OCI-LY7 (cell line): Measurements from ENCODE around the gene STEAP3. TPM values are rescaled to one million over a fixed set of nuclear protein-coding genes. Genes with fewer than 3 reads are reported as not detected.

Experiments used
- Bru-seq: library from RNA; stranded (reverse); fragments of 400-500 nt; gene quantifications from one replicate; lab custom pipeline; 2021; lab: Mats Ljungman, UMichigan
- BruChase-seq, 2 experiments: library from RNA; stranded (reverse); fragments of 400-500 nt; gene quantifications; one replicate each; lab custom pipeline; 2021; lab: Mats Ljungman, UMichigan
- BruUV-seq: library from RNA; stranded (reverse); fragments of 400-500 nt; replicated peaks from 2 replicates; lab custom pipeline; 2021; lab: Mats Ljungman, UMichigan
- CTCF ChIA-PET: fragments of 300-600 bp; sonication (Branson Sonifier 250); formaldehyde crosslinking; loops from one replicate; lab custom pipeline; 2022; ENCODE audit warnings: antibody characterized with exemption; ENCODE audit not compliant: unreplicated experiment; lab: Charles Lee
- POLR2A ChIA-PET: fragments of 300-600 bp; sonication (Branson Sonifier 250); formaldehyde crosslinking; loops from one replicate; lab custom pipeline; 2022; ENCODE audit warnings: antibody characterized with exemption; lab: Charles Lee
- DNase-seq: peaks from one replicate; pipeline ENCODE4 v3.0.0-alpha.2; 2015; ENCODE audit warnings: low spot score
- H2AFZ ChIP-seq: fragments of 200-600 bp; sonication (generic), shearing (Covaris generic); 2 replicates; pipeline ENCODE4 v1.6.1; 2014; ENCODE audit warnings: mild to moderate bottlenecking, antibody characterized with exemption, low read length, moderate library complexity
- H3K27ac ChIP-seq: fragments of 200-600 bp; sonication (generic); 2 replicates; pipeline ENCODE4 v1.5.1; 2014; ENCODE audit warnings: mixed run types, low read depth, mild to moderate bottlenecking, moderate library complexity, low read length, inconsistent platforms; ENCODE audit not compliant: poor library complexity, severe bottlenecking
- H3K36me3 ChIP-seq: fragments of 200-600 bp; sonication (generic); 2 replicates; pipeline ENCODE4 v1.6.1; 2014; ENCODE audit warnings: mild to moderate bottlenecking, antibody characterized with exemption, low read length, moderate library complexity, mixed read lengths; ENCODE audit not compliant: insufficient read depth
- H3K4me1 ChIP-seq: fragments of 200-600 bp; sonication (generic); 2 replicates; pipeline ENCODE4 v1.5.1; 2014; ENCODE audit warnings: mild to moderate bottlenecking, low read length; ENCODE audit not compliant: insufficient read depth, poor library complexity, severe bottlenecking
- H3K4me2 ChIP-seq: fragments of 200-600 bp; sonication (generic); 2 replicates; pipeline ENCODE4 v1.6.1; 2014; ENCODE audit warnings: mild to moderate bottlenecking, low read length
- H3K4me3 ChIP-seq: fragments of 200-600 bp; sonication (generic); 2 replicates; pipeline ENCODE4 v1.5.1; 2014; ENCODE audit warnings: mild to moderate bottlenecking, low read depth, low read length; ENCODE audit not compliant: poor library complexity, severe bottlenecking
- H3K79me2 ChIP-seq: fragments of 200-600 bp; sonication (generic); 2 replicates; pipeline ENCODE4 v1.6.1; 2016; ENCODE audit warnings: low read depth, mild to moderate bottlenecking, low read length, moderate library complexity, mixed read lengths; ENCODE audit not compliant: insufficient read depth
- H3K9me2 ChIP-seq: fragments of 200-600 bp; sonication (generic); 2 replicates; pipeline ENCODE4 v1.6.1; 2016; ENCODE audit warnings: mild to moderate bottlenecking, low read length, mixed read lengths; ENCODE audit not compliant: insufficient read depth
- H3K9me3 ChIP-seq: fragments of 200-600 bp; sonication (generic); 2 replicates; pipeline ENCODE4 v1.6.1; 2014; ENCODE audit warnings: mild to moderate bottlenecking, mixed run types, low read length, mixed read lengths
- H4K20me1 ChIP-seq: fragments of 200-600 bp; sonication (generic); 2 replicates; pipeline ENCODE4 v1.6.1; 2014; ENCODE audit warnings: mild to moderate bottlenecking, antibody characterized with exemption, low read length, moderate library complexity, mixed read lengths; ENCODE audit not compliant: insufficient read depth
- EZH2phosphoT487 ChIP-seq: fragments of 200-600 bp; sonication (generic); IDR thresholded peaks from 2 replicates; pipeline ENCODE4 v1.6.1; 2018; ENCODE audit warnings: low read depth, borderline replicate concordance, mild to moderate bottlenecking, mixed run types, antibody characterized with exemption, low read length, moderate library complexity, mixed read lengths
- intact Hi-C: fragments of 100-400 bp; cut with micrococcal nuclease; formaldehyde crosslinking; loops from one replicate; pipeline ENCODE4 v1.10.0; 2022; ENCODE audit not compliant: unreplicated experiment
- long read RNA-seq: library from polyadenylated mRNA; stranded (forward); transcript quantifications from one replicate; pipeline ENCODE4 v2.0.0, GENCODE V29; 2022
- total RNA-seq, 2 experiments: library from RNA; depleted of rRNA in 1 of 2; stranded (reverse); fragments of >200 nt in 1 of 2; shearing (Covaris generic) in 1 of 2; gene quantifications; 2 replicates each; pipeline ENCODE4 v1.2.3, GENCODE V29; 2014 to 2022
- TF ChIP-seq, protein P1 (sequence below): fragments of 200-600 bp; sonication (generic); conservative IDR thresholded peaks from 2 replicates; pipeline ENCODE4 v1.5.1; 2014; ENCODE audit warnings: mild to moderate bottlenecking, antibody characterized with exemption, low read length, moderate library complexity, mixed read lengths

The STEAP3 gene, protein sequence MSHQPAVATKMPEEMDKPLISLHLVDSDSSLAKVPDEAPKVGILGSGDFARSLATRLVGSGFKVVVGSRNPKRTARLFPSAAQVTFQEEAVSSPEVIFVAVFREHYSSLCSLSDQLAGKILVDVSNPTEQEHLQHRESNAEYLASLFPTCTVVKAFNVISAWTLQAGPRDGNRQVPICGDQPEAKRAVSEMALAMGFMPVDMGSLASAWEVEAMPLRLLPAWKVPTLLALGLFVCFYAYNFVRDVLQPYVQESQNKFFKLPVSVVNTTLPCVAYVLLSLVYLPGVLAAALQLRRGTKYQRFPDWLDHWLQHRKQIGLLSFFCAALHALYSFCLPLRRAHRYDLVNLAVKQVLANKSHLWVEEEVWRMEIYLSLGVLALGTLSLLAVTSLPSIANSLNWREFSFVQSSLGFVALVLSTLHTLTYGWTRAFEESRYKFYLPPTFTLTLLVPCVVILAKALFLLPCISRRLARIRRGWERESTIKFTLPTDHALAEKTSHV
- total RNA-seq (2014; rRNA removed; shearing (Covaris generic)) = not detected in 2 replicates
- total RNA-seq (2022) = not detected in 2 replicates
- percentile 4 among the genes with signal in this experiment for Bru-seq, nascent RNA
- BruChase-seq, experiment 1, labeled RNA remaining after a 6-hour chase = not detected
- BruChase-seq, experiment 2, labeled RNA remaining after a 2-hour chase = percentile 6 among the genes with signal in this experiment
- long read RNA-seq = 0 reads

DNA sequence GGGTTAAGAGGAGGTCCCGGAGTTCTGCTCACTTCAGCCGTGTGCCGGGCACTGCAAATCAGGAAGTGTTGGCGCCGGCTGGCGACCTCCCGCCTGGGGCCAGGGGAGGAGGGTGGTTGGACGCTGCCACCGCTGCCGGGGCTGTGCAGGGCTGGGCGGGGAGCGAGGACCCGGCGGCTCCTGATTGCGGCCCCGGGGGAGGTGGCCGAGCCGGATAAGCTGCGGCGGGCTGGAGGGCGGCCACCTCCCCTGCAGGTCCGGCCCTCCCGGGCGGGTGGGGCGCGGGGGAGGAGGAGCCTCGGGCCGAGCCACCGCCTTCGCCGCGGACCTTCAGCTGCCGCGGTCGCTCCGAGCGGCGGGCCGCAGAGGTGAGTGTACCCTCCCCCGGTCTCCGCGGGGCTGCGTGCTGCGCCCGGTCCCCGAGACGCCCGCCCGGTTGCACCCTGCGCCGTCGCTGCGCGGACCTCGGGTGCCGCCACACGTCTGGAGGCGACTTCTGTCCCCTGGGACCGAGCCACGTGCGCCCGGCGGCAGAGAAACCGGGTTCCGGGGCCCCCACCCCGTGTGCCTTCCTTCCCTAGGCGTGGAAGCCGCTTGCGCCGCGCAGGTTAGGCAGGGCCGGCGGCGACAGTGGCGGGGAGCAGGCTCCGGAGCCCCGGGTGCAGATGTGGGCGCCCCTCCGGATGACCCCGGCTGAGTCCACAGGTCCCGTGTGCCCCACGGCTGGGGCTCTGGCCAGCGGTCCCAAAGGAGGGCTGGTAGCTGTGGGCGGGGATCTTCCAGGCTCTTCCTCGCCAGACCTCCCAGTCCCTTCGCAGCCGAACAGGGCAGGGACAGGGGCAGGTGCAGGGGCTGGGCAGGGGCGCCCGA lies at the start of gene STEAP3:
Gene STEAP3, plus strand, starts transcription at position 314 of the 870 bp plus-strand sequence. CDS start 7,179 bp downstream, outside the sequence.
- Histone ChIP-seq H3K4me3 (no peak within 1 kb of the TSS), H3K4me1 (no peaks in the 10 kb centered on the region), H3K9me2 (no peaks in the 10 kb centered on the region), H3K27ac (no peak within 1 kb of the TSS), H3K36me3 (no peaks in the 10 kb centered on the region), H3K79me2 (no peaks in the 10 kb centered on the region), H3K9me3 (no peaks in the 10 kb centered on the region), H4K20me1 (no peaks in the 10 kb centered on the region; the same call in 1 of the 2 replicates), H3K4me2 (no peak within 1 kb of the TSS), H2AFZ (no peak within 1 kb of the TSS)
- TF ChIP-seq, protein P1, sequence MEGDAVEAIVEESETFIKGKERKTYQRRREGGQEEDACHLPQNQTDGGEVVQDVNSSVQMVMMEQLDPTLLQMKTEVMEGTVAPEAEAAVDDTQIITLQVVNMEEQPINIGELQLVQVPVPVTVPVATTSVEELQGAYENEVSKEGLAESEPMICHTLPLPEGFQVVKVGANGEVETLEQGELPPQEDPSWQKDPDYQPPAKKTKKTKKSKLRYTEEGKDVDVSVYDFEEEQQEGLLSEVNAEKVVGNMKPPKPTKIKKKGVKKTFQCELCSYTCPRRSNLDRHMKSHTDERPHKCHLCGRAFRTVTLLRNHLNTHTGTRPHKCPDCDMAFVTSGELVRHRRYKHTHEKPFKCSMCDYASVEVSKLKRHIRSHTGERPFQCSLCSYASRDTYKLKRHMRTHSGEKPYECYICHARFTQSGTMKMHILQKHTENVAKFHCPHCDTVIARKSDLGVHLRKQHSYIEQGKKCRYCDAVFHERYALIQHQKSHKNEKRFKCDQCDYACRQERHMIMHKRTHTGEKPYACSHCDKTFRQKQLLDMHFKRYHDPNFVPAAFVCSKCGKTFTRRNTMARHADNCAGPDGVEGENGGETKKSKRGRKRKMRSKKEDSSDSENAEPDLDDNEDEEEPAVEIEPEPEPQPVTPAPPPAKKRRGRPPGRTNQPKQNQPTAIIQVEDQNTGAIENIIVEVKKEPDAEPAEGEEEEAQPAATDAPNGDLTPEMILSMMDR = no peak
- POLR2A ChIA-PET = interaction anchor here (0.6 kb wide), 1 partner anchor 34 kb away, joined by 4 read pairs; no protein-coding TSS in a partner anchor
- CTCF ChIA-PET = interaction anchor here (0.6 kb wide), 1 partner anchor 49 kb away, joined by 9 read pairs; no protein-coding TSS in a partner anchor
- intact Hi-C loops = no loop called here
- BruUV-seq = no TSS peak
- DNase-seq = no peak

DNA sequence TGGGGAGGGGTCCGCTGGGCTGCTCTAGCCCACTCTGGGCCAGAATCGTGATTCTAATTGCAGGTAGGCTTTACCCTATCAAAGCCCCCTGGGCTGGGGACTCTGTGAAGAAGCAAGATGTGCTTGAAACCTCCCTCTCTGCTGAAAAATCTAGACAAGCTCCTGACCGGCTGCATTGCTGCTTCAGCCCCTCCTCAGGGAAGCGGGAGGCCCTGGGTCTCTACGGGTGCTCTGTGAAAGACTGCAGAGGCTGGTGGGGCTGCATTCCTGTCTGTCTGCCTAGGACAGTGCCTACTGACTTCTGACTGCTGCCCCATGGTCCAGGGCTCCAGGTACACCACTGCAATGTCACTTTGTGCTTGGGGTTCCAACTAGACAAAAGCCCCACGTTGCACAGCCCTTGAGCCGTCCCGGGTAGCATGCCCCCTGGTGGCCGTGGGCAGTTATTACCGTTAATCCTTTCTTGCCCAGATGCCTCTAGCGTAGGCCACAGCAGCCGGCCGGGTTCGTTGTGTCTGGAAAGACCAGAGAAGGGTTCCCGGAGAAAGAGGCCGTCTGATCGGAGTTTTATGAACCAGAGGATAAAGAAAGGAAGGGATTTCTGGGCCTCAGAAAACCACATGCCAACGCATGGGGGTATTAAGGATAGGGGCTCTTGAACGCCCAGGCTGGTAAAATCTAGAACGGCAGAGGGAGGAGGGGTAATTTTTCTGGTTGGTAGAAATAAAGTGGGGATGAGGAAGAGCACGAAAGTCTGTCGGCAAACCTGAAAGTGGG lies 49.2 kb upstream of the STEAP3 start:
- TF ChIP-seq EZH2phosphoT487 = no peak
- TF ChIP-seq, protein P1 = peak; percentile 91
- peak; percentile 54 for DNase-seq
- Histone ChIP-seq H3K4me2 (no peak overlapping the region), H3K36me3 (no peaks in the 10 kb centered on the region), H3K27ac (no peak overlapping the region), H3K9me2 (no peaks in the 10 kb centered on the region), H3K4me3 (no peak overlapping the region), H2AFZ (no peak overlapping the region), H4K20me1 (no peaks in the 10 kb centered on the region), H3K4me1 (no peaks in the 10 kb centered on the region), H3K9me3 (no peaks in the 10 kb centered on the region), H3K79me2 (no peaks in the 10 kb centered on the region)
- ChIA-PET CTCF (no interaction called here), POLR2A (no interaction called here)
- intact Hi-C loops = loop anchor here (1.0 kb wide), 1 partner anchor 292 kb away; no protein-coding TSS in a partner anchor
- no TSS peak for BruUV-seq
